GM21825 (cell line): ENCODE data around the gene DISC1.

Experiments
- ATAC-seq: cut with Tn5 transposase; IDR thresholded peaks from one replicate; pipeline ENCODE4 v1.9.1; 2021; ENCODE audit warnings: mild to moderate bottlenecking, moderate library complexity; ENCODE audit not compliant: unreplicated experiment

DISC1 gene

DNA sequence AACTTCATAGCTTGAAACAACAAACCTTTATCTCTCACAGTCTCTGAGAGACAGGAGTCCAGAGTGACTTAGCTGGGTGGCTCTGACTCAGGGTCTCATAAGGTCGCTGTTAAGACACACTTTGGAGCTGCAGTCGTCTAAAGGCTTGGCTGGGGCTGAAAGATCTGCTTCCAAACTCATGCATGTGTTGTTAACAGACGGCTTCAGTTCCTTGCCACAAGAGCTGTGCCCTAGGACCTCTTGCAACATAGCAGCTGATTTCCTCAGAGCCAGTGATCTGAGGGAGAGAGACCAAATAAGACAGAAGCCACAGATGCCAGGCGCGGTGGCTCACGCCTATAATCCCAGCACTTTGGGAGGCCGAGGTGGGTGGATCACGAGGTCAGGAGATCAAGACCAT lies 176.8 kb downstream of the DISC1 start:
- ATAC-seq, result no peak

DNA sequence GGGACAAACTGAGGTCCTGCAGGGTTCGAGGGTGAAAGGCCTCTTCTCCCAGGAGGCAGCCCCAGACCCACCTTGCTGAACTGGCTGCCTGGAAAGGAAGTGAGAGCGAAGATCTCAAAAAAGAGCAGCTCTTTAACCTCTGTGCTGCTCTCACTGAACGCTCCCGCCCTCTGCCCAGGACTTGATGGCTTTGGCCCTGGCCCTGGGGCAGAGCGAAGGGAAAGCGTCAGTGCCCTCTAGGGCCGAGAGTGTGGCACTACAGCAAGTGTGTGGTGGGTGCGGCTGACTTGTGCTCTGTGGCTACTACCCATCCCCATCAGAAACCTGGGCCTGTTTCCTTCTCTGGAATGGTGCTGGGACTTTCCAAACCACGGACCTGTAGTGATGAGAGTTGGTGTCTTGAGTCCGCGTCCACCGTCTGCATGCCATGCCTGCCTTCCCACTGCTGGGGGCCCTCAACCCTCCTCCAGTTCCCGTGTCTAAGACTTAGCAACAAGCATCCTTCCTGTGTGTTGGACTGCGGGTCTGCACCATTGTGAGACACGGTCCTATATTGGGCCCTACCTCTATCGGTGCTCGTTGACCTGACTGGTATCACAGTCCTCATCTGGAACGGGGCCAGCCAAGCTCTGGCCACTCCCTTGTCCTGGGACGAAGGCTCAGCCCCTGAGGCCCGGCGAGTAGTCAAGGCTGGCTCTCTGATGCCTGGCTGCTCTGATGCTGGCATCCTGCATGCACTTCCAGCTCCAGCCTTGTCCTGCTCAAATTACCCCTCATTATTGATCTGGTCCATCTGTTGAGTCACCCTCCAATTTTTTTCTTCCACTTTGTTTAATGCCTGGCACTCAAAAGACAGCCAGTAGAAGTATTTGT lies 180.3 kb downstream of the DISC1 start:
- ATAC-seq, result peak; percentile 73

DNA sequence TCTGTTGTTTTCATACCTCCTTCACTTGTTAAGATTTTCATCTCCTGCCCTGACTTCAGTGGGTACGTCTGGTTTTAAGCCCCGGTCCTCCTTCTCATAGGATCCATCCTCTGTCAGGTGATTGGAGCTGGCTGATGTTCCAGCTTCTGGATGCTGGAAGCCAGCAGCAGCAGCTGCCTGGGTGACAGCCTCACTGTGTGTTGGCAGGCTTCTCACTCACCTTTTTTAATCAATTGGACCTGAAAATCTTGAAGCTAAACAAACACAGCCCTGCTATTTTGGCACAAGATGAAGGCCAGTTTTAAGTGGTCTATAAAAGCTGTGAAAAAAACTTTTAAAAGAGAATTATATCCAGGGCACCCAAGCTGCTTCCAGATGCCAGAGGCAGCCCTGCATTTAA lies 181.0 kb downstream of the DISC1 start:
- ATAC-seq, result no peak

DNA sequence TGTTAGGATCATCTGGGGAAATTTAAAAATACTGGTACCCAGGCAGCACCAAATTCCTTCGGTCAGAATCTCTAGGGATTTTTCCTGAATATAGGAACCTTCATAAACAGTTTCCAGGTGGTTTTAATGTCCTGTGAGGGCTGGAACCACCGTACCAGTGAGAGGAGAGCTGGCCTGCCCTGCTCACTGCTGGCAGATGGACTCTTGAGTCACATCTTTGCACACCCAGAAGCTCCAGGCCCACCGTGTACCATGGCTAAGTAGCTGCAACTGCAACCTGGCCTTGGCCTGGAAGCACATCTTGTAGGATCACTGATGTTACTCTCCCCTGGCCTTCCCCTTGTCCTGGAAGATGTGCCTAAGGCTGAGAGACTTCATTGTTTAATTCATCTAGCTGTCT lies 181.5 kb downstream of the DISC1 start:
- ATAC-seq, result no peak

DNA sequence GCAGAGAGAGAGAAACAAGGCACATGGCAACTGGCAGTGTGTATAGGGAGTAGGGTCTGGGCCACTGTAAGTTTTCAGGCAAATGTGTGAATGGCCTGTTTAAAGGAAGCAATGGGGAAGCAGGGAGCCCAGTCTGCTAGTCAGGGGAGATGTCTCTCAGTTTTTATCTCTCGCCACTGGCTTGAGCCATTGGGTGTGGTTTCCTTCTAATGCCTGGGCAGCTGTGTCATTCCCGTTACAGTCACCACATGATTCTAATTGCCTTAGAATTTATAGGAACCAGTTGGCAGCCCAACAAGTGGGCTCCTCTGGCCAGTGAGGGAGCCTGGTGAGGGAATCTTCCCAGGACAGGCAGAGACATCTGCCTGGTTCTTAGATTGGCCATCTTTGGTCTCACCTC lies 182.4 kb downstream of the DISC1 start:
- no peak for ATAC-seq

DNA sequence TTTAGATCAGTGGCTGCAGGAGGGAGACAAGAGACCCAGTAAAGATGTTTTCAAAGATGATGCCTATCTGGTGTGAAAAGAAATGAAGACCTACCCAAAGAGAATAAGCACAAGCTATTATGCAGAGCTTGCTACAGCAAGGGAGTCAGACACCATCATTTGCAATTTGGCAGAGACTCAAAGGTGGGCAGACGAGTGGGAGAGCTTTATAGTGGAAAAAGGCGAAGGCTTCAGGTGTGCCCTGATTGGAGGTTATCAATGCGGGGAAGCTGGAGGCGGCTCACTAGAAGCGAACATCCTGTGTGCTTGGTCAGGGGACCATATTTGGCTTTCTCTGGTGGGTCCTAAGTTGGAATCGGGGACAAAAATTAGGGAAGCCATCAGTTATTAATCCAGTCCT lies 183.8 kb downstream of the DISC1 start:
- ATAC-seq, result no peak

DNA sequence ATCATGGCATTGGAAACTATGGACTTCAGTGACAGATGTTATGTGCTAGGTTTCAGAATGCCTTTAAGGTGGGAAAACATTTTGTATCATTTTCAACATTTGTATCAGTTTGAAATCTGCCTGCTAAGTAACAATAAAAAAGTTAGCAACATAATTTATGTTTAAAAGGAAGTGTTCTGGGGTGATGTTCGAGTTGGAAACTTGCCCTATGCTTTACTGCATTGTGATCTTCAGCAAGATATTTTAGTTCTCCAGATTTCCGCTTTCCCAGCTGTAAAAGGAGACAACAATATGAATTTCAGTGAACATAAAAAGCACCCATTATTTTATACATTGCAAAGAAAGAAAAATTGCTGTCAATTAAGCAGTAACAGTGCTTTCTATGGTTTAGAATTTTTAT lies 187.4 kb downstream of the DISC1 start:
- no peak for ATAC-seq

DNA sequence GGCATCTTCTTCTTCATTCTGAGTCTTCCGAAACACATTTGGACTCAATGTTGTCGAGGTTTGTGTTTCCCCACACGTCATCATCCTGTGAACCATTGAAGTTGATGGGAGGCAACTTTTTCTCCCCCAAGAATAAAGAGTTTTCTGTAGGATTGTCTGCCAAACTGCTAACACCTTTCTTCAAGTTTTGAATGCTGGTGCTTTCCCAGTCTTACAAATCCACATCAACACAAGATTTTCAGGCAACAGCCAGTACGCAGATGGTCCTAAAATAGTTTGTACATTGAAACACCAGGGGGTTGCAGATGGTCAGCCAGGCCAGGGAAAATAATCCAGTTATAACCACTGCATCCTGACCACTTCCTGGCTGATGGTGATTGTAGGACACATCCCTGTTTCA lies 187.9 kb downstream of the DISC1 start:
- ATAC-seq, result no peak

DNA sequence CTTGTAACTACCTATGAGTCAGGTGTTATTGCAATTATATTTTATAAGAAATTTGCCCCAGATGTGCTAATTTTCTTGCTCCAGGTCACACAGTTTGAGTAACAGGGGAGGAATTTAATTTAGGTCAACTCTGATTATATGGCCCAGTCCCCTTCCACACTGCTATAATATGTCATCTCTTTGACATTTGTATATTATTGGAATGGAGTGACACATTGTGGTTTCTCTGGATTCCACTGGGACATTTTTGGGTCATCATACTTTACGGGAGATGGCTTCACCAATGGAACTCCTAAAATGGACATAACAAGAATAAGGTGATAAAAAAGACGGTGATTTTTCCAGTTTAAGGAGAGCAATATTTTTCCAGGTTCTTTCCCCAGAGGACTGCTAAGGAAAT lies 191.2 kb downstream of the DISC1 start:
- ATAC-seq, result no peak

DNA sequence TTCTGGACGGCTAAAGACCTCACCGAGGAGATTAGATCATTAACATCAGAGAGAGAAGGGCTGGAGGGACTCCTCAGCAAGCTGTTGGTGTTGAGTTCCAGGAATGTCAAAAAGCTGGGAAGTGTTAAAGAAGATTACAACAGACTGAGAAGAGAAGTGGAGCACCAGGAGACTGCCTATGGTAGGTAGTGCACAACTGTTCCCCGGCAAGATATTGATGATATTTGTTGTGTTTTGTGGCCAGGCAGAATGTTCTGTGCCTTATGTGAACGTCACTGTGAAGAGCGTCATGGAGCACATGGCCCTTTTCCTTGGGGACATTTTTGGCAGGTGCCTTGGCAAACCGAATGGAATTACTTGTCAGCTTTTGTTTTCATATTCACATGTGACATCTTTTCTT lies 191.7 kb downstream of the DISC1 start:
- ATAC-seq, result no peak

DNA sequence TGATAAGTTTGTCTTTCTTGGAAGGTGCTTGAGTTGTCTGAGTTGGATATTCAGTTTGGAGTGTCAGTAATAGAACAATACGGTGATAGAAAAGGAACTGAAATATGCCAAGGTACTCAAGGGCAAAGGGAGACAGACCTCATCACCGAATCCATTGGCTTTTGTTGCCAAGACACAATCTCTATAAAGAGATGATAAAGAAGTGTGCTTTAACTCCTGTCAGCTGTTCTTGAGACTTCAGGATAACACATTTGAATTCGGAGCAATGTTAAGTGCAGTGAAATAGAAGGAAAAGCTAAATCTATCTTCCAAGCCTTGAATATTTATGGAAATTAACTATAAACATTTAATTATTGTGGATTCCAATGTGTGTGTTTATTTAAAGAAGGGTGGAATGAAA lies 194.7 kb downstream of the DISC1 start:
- no peak for ATAC-seq

DNA sequence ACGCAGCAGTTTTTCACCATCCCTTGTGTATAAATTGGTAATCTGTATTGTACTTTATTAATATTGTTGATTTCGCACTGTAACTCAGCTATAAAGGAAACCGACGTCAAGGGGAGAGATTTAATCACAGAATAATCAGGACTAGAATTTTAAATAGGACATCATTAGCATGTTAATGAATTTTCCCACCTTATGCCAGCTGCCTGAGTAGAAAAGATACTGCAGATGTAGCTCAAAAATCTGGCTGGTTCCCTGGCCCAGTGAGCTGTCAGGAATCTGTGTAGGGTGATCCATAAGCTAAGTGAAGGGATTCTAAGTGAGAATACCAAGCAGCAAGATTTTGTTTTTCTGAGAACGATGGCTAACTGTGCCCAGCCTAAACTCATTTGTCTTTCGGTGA lies 195.5 kb downstream of the DISC1 start:
- no peak for ATAC-seq

DNA sequence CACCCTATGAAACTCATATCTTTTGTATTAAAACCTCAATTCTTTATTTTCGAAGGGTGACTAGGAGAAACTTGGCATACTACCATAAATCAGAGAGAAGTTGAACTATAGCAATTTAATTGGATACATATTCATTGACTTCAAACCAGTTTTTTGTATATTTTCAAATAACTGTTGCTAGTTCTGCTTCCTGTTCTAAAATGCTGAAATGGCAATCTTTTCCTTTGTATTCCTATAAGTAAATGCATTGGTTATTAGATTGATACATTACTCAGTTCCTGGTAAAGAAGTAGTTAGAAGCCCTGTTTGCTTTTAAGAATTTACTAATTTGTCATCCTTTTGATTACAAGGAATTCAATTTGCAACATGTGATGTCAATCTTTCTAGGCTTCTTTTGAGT lies 200.0 kb downstream of the DISC1 start:
- ATAC-seq, result no peak

DNA sequence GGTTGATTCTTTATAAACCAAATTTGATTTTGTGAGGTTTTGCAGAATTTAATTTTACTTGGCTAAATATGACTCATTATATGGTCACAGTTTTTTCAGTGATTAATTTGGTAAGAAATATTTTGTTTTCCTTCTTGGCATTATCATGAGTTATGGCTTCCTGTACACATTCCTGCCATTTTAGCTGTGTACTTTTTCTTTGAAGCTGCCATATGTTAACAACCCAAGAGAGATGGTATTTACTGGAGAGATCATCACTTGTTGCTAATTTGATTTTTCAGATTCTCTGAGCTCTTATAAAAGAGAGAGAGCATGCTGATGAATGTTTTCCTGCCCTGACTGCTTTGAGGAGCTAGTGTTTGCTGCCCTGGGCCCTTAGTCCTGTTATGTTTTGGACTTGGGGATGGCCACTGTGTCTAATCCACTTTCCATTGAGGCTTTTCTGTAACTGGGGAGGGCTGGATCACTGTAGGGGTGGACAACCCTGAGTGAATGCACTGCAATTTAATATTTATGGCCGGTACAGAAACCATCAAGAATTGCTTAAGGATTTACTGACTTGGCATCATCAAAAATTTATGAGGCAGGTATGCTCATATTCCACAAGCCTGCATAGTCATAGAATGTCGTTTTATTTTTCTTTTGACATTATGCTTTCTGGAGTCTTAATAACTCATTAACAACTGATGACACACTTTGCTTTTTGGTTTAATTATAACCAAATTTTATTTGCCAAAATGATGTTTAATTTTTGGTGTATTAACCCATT lies 200.9 kb downstream of the DISC1 start:
- no peak for ATAC-seq

DNA sequence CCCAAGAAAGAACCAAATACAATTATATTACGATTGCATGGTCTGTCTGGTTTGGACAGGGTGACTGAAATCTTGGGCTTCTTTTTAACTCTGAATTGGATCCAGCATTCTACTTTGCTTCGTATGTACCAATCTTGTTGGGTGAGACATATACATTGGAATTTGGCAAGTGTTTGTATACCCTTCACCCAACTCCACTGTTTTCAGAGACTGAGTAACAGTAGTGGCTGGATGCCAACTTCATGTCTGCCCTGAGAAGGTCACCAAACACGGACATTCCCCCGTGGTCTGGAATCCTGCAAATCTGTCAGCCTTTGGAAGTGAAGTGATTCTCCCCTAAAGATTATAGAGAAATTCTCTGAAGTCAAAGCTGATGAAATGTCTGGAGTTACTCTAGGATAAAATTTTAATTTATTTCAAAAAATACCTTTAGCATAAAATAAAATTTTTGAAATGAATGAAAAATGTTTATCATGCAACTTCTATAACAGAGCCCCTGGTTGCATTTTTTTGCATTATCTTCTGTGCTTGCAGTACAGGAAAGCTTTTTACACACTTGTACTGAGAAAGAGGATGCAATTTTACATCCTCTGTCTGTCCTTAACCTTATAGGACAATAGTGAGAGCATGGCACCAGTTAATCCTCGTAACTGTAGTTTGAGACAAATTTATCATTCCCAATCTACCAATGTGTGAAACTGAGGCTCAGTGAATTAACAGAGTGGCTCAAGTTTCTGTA lies 201.8 kb downstream of the DISC1 start:
- ATAC-seq, result no peak

DNA sequence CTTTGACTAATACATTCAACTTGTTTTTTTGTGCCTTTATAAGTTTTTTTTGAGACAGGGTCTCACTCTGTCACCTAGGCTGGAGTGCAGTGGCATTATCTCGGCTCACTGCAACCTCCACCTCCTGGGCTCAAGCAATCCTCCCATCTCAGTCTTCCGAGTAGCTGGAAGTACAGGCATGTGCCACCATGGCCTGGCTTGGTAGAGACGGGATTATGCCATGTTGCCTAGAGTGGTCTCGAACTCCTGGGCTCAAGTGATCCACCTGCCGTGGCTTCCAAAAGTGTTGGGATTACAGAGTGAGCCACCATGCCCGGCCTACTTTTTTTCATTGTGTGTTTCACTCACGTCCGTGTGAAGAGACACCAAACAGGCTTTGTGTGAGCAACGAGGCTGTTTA lies 202.7 kb downstream of the DISC1 start:
- no peak for ATAC-seq

DNA sequence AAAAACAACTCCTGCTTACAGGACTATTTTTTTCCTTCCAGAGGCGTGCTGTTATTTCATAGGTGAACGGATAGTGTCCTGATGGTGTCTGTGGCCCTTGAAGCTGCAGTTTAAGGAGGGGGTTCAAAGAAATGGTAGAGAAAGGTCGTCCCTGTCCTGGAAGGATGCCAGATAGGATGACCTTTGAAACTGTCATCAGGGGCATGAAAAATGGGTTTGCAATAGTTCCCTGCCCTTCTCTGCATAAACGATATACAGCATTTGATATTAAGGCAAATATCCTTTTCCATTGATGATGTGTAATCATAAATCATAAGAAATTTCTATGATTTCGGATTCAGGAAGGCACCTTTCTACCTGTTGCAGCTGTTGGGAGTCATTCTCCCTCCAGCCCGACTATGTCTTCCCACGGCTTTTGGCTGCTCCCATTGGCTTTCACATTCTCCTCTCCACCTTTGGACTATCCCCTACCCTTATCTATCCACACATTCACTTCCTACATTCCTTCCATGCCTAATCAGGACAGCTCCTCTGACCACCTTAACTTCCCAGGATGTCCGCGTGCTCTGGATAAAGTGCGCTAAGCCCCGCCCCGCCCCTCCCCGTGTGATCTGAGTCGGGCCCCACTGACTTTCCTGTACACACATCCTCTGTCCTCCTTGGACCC lies 209.8 kb downstream of the DISC1 start:
- ATAC-seq, result no peak

DNA sequence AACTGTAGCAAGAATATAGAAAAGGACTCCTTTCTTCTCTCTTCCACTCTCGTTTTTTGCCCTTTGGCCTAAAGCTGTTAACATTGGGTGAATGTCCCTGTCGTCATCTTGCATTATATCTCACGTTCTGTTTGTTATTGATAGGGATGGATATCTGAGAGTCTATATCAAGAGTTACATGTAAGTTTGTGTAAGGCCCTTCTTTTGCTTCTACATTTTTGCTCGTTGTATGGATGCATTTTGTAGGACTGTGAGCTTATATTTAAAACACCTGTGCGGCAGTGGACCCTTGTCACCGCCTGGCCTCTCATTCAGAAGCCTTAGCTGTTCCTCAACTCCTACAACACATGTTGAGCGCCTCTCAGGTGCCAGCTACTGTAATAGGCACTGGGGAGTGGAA lies 211.9 kb downstream of the DISC1 start:
- no peak for ATAC-seq

DNA sequence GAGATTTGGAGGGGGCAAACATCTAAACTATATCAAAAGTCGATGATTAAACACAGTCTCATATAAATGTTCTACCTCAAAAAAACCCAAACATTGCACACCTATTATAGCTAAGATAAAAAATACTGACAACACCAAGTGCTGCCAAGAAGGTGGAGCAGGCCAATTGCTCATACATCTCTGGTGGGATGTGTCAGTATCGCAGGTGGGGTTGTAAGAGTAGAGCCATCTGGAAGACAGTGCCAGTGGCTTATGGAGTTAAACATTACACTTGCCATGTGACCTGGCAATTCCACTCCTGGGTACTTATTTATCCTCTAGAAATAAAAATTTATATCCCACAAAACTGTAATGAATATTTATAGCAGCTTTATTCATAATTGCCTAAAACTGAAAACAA lies 213.4 kb downstream of the DISC1 start:
- no peak for ATAC-seq

DNA sequence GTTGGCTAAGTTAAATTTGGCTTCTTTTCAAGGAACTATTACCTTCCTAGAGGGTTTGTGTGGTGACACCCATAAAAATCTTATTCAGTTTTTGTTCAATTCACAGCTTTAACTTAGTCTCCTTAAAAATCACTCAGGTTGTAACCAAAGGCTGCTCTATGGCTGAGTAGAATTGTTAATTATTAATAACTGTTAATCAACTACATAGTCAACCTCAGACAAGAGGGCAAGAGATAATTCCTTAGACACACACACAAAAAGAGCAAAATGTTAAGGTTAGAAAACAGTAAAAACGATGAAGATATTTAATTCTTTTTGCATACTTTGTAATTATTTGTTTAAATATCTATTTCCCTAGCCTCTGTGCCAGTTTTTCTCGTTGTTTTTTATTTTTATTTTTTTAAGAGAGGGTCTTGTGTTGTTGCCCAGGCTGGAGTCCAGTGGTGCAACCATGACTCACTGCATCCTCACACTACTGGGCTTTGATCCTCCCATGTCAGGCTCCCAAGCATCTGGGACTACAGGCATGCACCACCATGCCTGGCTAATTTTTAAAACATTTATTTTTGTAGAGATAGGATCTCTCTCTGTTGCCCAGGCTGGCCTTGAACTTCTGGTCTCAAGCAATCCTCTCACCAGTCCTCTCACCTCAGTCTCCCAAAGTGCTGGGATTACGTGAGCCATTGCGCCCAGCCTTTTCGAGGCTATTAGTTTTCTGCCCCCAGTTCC lies 215.2 kb downstream of the DISC1 start:
- ATAC-seq, result no peak
